Stimulated activated CD8-positive, alpha-beta memory T cell treated with anti-CD3 and anti-CD28 coated beads, Interleukin-12 subunit alpha, Interleukin-12 subunit beta, amount 100 ng/mL, for 1 hour (primary cell): ENCODE results near the gene PARPBP.
"Not testable (repeated sequence)": the region's sequence is repeated elsewhere in the genome, so short reads cannot be mapped to it uniquely, and the experiment has no call there.

ENCODE experiments used
- DNase-seq: peaks from one replicate; pipeline ENCODE4 v3.0.0-alpha.2; 2020; ENCODE audit warnings: low read depth

Gene PARPBP

GRCh38 chr12:102163383-102163782, 43.4 kb downstream of the PARPBP start:
- DNase-seq, result no peak

- no peak for DNase-seq
Measured at GRCh38 chr12:102167821-102168604, 48.0 kb downstream of the PARPBP start.

DNA sequence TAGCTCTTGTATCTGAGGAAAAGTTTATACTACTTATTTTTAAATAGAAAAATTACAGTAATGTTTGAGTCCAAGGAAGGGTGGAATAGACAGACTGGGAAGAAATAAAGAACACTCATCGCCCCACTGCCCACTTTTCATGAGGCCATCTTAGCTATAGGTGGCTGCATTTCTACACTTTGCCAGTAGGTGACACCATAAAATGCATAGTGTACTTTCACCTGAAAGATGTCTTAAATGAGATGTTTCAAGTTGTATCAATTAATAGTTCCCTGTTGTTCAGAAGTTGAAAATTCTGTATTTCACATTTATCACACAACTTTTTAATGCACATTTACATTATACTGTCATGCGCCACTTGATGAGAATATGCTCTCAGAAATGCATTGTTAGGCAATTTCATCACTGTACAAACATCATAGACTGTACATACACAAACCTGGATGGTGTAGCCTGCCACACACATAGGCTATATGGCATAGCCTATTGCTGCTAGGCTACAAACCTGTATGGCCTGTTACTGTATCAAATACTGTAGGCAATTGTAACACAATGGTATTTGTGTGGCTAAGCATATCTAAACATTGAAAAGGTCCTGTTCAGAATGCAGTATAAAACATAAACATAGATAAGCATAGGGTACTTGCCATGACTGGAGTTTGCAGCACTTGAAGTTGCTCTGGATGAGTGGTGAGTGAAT, 50.1 kb downstream of the PARPBP start:
- DNase-seq, result no peak

DNA sequence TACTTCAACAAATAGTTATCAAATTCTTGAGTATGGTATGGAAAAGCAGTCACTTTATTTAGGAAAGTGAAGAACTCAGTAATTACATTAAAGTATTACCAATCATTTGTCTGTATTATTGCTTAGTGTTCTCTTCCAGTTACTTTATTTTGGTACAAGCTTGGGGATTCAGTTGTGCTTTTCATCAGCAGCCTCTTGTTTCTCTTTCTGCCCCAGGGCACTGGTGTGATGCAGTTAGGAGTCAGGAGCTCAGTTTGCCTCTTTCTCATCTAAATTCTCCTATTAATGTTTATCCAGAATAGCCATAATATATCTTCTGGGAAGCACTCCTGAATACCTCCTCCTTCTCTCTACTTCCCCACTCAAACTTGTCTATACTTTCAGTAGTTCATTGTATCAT, 52.0 kb downstream of the PARPBP start:
- DNase-seq, result no peak

GRCh38 chr12:102172436-102172835, 52.5 kb downstream of the PARPBP start:
- DNase-seq, result no peak

- DNase-seq, result no peak
Measured at GRCh38 chr12:102174117-102174516, 54.1 kb downstream of the PARPBP start.

- DNase-seq, result no peak
Measured at GRCh38 chr12:102174761-102175160, 54.8 kb downstream of the PARPBP start.

GRCh38 chr12:102182635-102183034, 62.7 kb downstream of the PARPBP start:
- no peak for DNase-seq

- DNase-seq, result no peak
Measured at GRCh38 chr12:102195826-102196225, 75.8 kb downstream of the PARPBP start.

DNA sequence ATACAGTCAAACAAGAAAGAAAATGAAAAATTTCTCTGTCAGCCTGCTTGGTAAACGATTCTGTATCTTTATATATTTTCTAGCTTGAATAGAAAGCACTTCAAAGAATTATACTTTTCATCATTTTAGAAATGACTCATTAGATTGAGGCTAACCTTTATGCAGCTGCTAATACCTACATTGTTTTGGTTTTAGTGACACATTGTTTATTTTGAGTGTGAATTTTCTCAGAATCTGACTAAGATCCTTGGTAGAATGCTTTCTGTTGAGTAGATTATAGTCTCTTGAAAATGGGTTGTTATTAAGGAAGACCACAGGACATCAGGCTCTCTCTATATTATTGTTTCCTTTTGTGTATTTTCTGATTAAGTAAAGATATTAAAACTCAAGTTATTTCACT, 77.8 kb downstream of the PARPBP start, which contains the start of gene PMCH:
TSS of gene PMCH (minus strand) at position 45 of the 400 bp plus-strand sequence. CDS start 63 bp downstream, outside the sequence.
- no peak for DNase-seq

DNA sequence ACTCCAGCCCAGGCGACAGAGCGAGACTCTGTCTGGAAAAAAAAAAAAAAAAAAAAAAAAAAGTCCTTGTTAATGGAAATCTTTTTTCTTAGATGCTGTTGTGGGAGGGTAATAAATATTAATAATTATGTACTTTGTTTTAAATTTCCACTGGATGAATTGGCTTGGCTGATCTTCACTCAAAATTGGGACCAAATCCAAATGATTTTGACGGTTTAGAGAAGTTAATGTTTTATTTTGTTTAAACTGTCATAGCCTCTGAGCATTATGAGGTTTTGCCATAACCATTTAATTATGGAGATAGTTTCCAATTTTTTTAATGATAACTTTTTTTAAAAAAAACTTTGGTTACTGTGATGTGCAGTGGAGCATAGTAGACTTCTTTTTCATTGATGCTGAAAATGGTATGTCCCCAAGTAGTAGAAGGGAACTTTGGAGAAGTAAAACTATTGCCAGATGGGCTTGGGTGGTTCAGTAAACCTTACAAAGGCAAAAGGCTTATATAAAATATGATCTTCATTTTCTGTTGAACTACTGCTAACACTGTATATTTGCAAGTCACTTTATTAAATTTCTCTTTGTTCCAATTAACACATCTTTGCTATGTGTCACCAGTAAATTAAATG, 81.6 kb downstream of the PARPBP start:
- no peak for DNase-seq

DNA sequence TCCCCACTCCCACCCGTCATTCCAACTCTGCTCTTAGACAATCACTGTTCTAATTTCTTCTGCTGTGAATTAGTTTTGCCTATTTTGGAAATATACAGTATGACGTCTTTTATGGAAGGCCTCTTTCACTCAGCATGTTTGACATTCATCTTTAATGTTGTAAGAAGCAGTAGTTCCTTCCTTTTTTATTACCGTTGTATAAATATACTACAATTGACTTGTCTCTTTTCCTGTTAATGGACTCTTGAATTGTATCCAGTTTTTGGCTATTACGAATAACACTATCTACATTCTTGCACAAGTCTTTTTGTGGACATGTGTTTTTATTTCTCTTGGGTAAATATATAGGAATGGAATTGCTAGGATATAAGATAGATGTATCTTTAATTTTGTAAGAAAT, 82.6 kb downstream of the PARPBP start:
- DNase-seq, result no peak

DNA sequence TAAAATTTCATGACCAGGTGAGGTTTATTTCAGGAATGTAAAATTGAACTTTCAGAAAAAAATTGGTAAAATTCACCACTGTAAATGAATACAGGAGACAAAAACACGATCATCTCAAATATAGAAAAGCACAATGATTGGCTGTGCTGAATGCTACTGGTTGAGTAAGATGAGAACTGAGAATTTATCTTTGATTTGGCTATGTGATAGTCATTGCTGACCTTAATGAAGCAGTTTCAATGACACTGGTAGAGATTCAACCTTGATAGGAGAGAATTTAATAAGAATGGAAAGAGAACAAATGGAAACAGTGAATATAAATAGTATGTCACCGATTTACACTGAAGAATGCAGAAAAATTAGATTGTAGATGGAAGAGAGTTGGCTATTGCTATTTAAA, 84.0 kb downstream of the PARPBP start:
- no peak for DNase-seq

GRCh38 chr12:102215992-102216691, 96.2 kb downstream of the PARPBP start:
- DNase-seq, result no peak

DNA sequence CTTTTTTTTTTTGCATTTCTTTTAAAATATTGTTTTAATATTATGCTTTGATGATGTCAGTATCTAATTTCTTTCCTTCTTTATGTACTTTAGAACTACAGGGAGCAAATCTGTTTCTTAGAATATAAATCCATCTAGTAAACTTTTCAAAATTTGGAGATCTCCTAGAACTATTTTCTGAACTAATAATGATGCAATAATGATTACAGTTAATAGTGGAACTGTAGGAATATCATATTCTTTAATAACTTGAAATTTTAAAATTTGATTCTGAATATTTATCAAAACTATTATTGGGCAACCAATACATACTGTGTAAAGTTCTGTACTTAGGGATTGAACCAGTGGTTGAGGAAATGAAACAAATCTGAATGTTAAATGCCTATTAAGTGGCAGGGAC, 100.8 kb downstream of the PARPBP start:
- DNase-seq, result no peak

GRCh38 chr12:102227954-102228353, 108.0 kb downstream of the PARPBP start:
- DNase-seq, result no peak

DNA sequence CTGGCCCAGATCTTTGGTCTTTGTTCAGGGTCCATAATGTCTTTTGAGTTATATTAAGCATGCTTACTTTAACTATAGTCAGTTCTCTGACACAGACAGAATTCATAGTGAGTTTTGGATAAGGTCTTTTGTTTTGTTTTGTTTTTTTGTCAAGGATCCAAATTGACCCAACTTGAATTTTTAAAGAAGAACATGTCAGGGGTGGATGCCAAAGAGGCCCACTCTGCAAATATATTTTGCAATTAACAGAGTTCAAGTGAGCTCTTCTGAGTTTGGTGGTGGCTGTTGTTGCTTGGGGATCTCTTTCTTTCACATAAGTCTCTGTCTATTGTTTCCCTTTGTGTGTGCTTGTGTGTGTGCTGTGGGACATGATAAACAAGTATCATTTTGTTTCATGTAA, 112.1 kb downstream of the PARPBP start:
- no peak for DNase-seq

DNA sequence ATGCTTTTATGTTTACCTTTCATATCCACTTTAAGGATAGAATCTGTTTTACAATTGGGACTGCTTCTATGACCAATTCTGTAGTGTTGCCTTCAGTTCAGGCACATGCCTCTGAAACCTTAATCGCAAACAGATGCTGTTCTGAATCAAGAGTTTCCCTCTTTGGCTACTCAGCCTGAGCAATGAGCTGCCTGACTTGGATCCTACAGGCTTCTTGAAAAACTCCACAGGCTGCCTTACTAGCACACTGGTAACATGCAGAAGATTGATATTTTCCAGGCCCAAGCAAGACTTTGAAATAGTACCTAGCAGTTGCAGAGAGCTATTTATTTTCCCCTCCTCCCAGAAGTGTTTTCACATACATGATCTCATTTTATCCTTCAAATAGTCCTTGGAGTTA, 112.5 kb downstream of the PARPBP start:
- no peak for DNase-seq

- no peak for DNase-seq
Measured at GRCh38 chr12:102234599-102234998, 114.6 kb downstream of the PARPBP start.

DNA sequence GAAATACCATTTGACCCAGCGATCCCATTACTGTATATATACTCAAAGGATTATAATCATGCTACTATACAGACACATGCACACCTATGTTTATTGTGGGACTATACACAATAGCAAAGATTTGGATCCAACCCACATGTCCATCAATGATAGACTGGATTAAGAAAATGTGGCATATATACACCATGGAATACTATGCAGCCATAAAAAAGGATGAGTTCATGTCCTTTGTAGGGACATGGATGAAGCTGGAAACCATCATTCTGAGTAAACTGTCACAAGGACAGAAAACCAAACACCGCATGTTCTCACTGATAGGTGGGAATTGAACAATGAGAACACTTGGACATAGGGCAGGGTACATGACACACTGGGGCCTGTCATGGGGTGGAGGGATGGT, 120.9 kb downstream of the PARPBP start:
- not testable (repeated sequence) for DNase-seq
